ENCODE data around the gene CEACAM8.
"Not testable (repeated sequence)": the region's sequence is repeated elsewhere in the genome, so short reads cannot be mapped to it uniquely, and the experiment has no call there.

Gene CEACAM8

GRCh38 chr19:42594617-42595489, at the start of gene CEACAM8:
Gene CEACAM8, minus strand, starts transcription at chr19:42594924. Its CDS starts 96 bp downstream, at chr19:42594828.
- no peaks in the 10 kb centered on the region for H3K9me3 ChIP-seq (ENCODE audit: control insufficient read depth in 2 of 2, low read length in 2 of 2)
- H3K9ac ChIP-seq (ENCODE audit: low read depth in 1 of 2, low read length in 2 of 2): no peak within 1 kb of the TSS
- H3K27me3 ChIP-seq (ENCODE audit: control insufficient read depth in 2 of 2, insufficient read depth in 2 of 2, low read length in 2 of 2): peaks cover 0 to 3% of the 10 kb centered on the region in 2 donors
- no peaks in the 10 kb centered on the region for H3K36me3 ChIP-seq (ENCODE audit: control insufficient read depth in 2 of 2, insufficient read depth in 2 of 2, low read length in 2 of 2)
- no peak within 1 kb of the TSS for H3K4me3 ChIP-seq (ENCODE audit: low read length in 2 of 2)
- H3K4me1 ChIP-seq (ENCODE audit: control insufficient read depth in 2 of 2, insufficient read depth in 2 of 2, low read length in 2 of 2): no peaks in the 10 kb centered on the region
- H3K27ac ChIP-seq (ENCODE audit: low read depth in 2 of 2, low read length in 2 of 2): no peak within 1 kb of the TSS

GRCh38 chr19:42639324-42640092, 44.8 kb upstream of the CEACAM8 start:
- H3K4me1 ChIP-seq (ENCODE audit: control insufficient read depth in 2 of 2, insufficient read depth in 2 of 2, low read length in 2 of 2); H3K9ac ChIP-seq (ENCODE audit: low read depth in 1 of 2, low read length in 2 of 2); H3K27ac ChIP-seq (ENCODE audit: low read depth in 2 of 2, low read length in 2 of 2); H3K36me3 ChIP-seq (ENCODE audit: control insufficient read depth in 2 of 2, insufficient read depth in 2 of 2, low read length in 2 of 2); H3K27me3 ChIP-seq (ENCODE audit: control insufficient read depth in 2 of 2, insufficient read depth in 2 of 2, low read length in 2 of 2); H3K9me3 ChIP-seq (ENCODE audit: control insufficient read depth in 2 of 2, low read length in 2 of 2); H3K4me3 ChIP-seq (ENCODE audit: low read length in 2 of 2): not testable (repeated sequence)

- no peak overlapping the region for H3K9ac ChIP-seq (ENCODE audit: low read depth in 1 of 2, low read length in 2 of 2)
- H3K4me3 ChIP-seq (ENCODE audit: low read length in 2 of 2): no peak overlapping the region
- H3K27ac ChIP-seq (ENCODE audit: low read depth in 2 of 2, low read length in 2 of 2): no peak overlapping the region
- no peaks in the 10 kb centered on the region for H3K27me3 ChIP-seq (ENCODE audit: control insufficient read depth in 2 of 2, insufficient read depth in 2 of 2, low read length in 2 of 2)
- H3K36me3 ChIP-seq (ENCODE audit: control insufficient read depth in 2 of 2, insufficient read depth in 2 of 2, low read length in 2 of 2): no peaks in the 10 kb centered on the region
- no peaks in the 10 kb centered on the region for H3K9me3 ChIP-seq (ENCODE audit: control insufficient read depth in 2 of 2, low read length in 2 of 2)
- no peaks in the 10 kb centered on the region for H3K4me1 ChIP-seq (ENCODE audit: control insufficient read depth in 2 of 2, insufficient read depth in 2 of 2, low read length in 2 of 2)
Measured at GRCh38 chr19:42635233-42635539, 40.5 kb upstream of the CEACAM8 start.

GRCh38 chr19:42634409-42635232, 39.9 kb upstream of the CEACAM8 start:
- Histone ChIP-seq H3K4me3 (ENCODE audit: low read length in 2 of 2) (no peak overlapping the region), H3K9me3 (ENCODE audit: control insufficient read depth in 2 of 2, low read length in 2 of 2) (no peaks in the 10 kb centered on the region), H3K36me3 (ENCODE audit: control insufficient read depth in 2 of 2, insufficient read depth in 2 of 2, low read length in 2 of 2) (no peaks in the 10 kb centered on the region), H3K9ac (ENCODE audit: low read depth in 1 of 2, low read length in 2 of 2) (no peak overlapping the region), H3K27me3 (ENCODE audit: control insufficient read depth in 2 of 2, insufficient read depth in 2 of 2, low read length in 2 of 2) (no peaks in the 10 kb centered on the region), H3K4me1 (ENCODE audit: control insufficient read depth in 2 of 2, insufficient read depth in 2 of 2, low read length in 2 of 2) (no peaks in the 10 kb centered on the region), H3K27ac (ENCODE audit: low read depth in 2 of 2, low read length in 2 of 2) (no peak overlapping the region)

- H3K27me3 ChIP-seq (ENCODE audit: control insufficient read depth in 2 of 2, insufficient read depth in 2 of 2, low read length in 2 of 2): no peaks in the 10 kb centered on the region
- no peaks in the 10 kb centered on the region for H3K9me3 ChIP-seq (ENCODE audit: control insufficient read depth in 2 of 2, low read length in 2 of 2)
- no peak overlapping the region for H3K27ac ChIP-seq (ENCODE audit: low read depth in 2 of 2, low read length in 2 of 2)
- H3K36me3 ChIP-seq (ENCODE audit: control insufficient read depth in 2 of 2, insufficient read depth in 2 of 2, low read length in 2 of 2): no peaks in the 10 kb centered on the region
- H3K4me1 ChIP-seq (ENCODE audit: control insufficient read depth in 2 of 2, insufficient read depth in 2 of 2, low read length in 2 of 2): no peaks in the 10 kb centered on the region
- no peak overlapping the region for H3K4me3 ChIP-seq (ENCODE audit: low read length in 2 of 2)
- no peak overlapping the region for H3K9ac ChIP-seq (ENCODE audit: low read depth in 1 of 2, low read length in 2 of 2)
Measured at GRCh38 chr19:42629191-42629590, 34.5 kb upstream of the CEACAM8 start.

GRCh38 chr19:42628411-42629140, 33.9 kb upstream of the CEACAM8 start:
- no peak overlapping the region for H3K4me3 ChIP-seq (ENCODE audit: low read length in 2 of 2)
- H3K9me3 ChIP-seq (ENCODE audit: control insufficient read depth in 2 of 2, low read length in 2 of 2): no peaks in the 10 kb centered on the region

GRCh38 chr19:42627916-42628315, 33.2 kb upstream of the CEACAM8 start:
- no peaks in the 10 kb centered on the region for H3K36me3 ChIP-seq (ENCODE audit: control insufficient read depth in 2 of 2, insufficient read depth in 2 of 2, low read length in 2 of 2)
- H3K27ac ChIP-seq (ENCODE audit: low read depth in 2 of 2, low read length in 2 of 2): no peak overlapping the region
- no peaks in the 10 kb centered on the region for H3K4me1 ChIP-seq (ENCODE audit: control insufficient read depth in 2 of 2, insufficient read depth in 2 of 2, low read length in 2 of 2)
- H3K9ac ChIP-seq (ENCODE audit: low read depth in 1 of 2, low read length in 2 of 2): no peak overlapping the region
- H3K27me3 ChIP-seq (ENCODE audit: control insufficient read depth in 2 of 2, insufficient read depth in 2 of 2, low read length in 2 of 2): no peaks in the 10 kb centered on the region
- no peak overlapping the region for H3K4me3 ChIP-seq (ENCODE audit: low read length in 2 of 2)
- H3K9me3 ChIP-seq (ENCODE audit: control insufficient read depth in 2 of 2, low read length in 2 of 2): no peaks in the 10 kb centered on the region

More at GRCh38 chr19:42628411-42629140, 33.9 kb upstream of the CEACAM8 start:
- Histone ChIP-seq H3K4me1 (ENCODE audit: control insufficient read depth in 2 of 2, insufficient read depth in 2 of 2, low read length in 2 of 2) (no peaks in the 10 kb centered on the region), H3K36me3 (ENCODE audit: control insufficient read depth in 2 of 2, insufficient read depth in 2 of 2, low read length in 2 of 2) (no peaks in the 10 kb centered on the region), H3K9ac (ENCODE audit: low read depth in 1 of 2, low read length in 2 of 2) (no peak overlapping the region), H3K27ac (ENCODE audit: low read depth in 2 of 2, low read length in 2 of 2) (no peak overlapping the region), H3K27me3 (ENCODE audit: control insufficient read depth in 2 of 2, insufficient read depth in 2 of 2, low read length in 2 of 2) (no peaks in the 10 kb centered on the region)

- Histone ChIP-seq H3K9ac (ENCODE audit: low read depth in 1 of 2, low read length in 2 of 2) (no peak overlapping the region), H3K27me3 (ENCODE audit: control insufficient read depth in 2 of 2, insufficient read depth in 2 of 2, low read length in 2 of 2) (no peaks in the 10 kb centered on the region), H3K4me3 (ENCODE audit: low read length in 2 of 2) (no peak overlapping the region)
Measured at GRCh38 chr19:42626181-42626580, 31.5 kb upstream of the CEACAM8 start.

GRCh38 chr19:42619271-42619670, 24.5 kb upstream of the CEACAM8 start:
- no peak overlapping the region for H3K27ac ChIP-seq (ENCODE audit: low read depth in 2 of 2, low read length in 2 of 2)
- H3K9ac ChIP-seq (ENCODE audit: low read depth in 1 of 2, low read length in 2 of 2): no peak overlapping the region
- H3K9me3 ChIP-seq (ENCODE audit: control insufficient read depth in 2 of 2, low read length in 2 of 2): no peaks in the 10 kb centered on the region
- no peak overlapping the region for H3K4me3 ChIP-seq (ENCODE audit: low read length in 2 of 2)
- H3K27me3 ChIP-seq (ENCODE audit: control insufficient read depth in 2 of 2, insufficient read depth in 2 of 2, low read length in 2 of 2): no peaks in the 10 kb centered on the region
- no peaks in the 10 kb centered on the region for H3K36me3 ChIP-seq (ENCODE audit: control insufficient read depth in 2 of 2, insufficient read depth in 2 of 2, low read length in 2 of 2)
- H3K4me1 ChIP-seq (ENCODE audit: control insufficient read depth in 2 of 2, insufficient read depth in 2 of 2, low read length in 2 of 2): no peaks in the 10 kb centered on the region

More at GRCh38 chr19:42626181-42626580, 31.5 kb upstream of the CEACAM8 start:
- Histone ChIP-seq H3K4me1 (ENCODE audit: control insufficient read depth in 2 of 2, insufficient read depth in 2 of 2, low read length in 2 of 2) (no peaks in the 10 kb centered on the region), H3K27ac (ENCODE audit: low read depth in 2 of 2, low read length in 2 of 2) (no peak overlapping the region), H3K36me3 (ENCODE audit: control insufficient read depth in 2 of 2, insufficient read depth in 2 of 2, low read length in 2 of 2) (no peaks in the 10 kb centered on the region), H3K9me3 (ENCODE audit: control insufficient read depth in 2 of 2, low read length in 2 of 2) (no peaks in the 10 kb centered on the region)
